HEK293T (cell line): ENCODE measurements around the gene CD19.

Experiments
- BHLHE40 ChIP-seq: fragments of 450-650 bp; IDR thresholded peaks from 2 replicates; pipeline ENCODE4 v1.6.1; 2016; ENCODE audit warnings: mild to moderate bottlenecking, moderate library complexity, borderline replicate concordance
- FOXA1 ChIP-seq: fragments of 450-650 bp; IDR thresholded peaks from 2 replicates; pipeline ENCODE4 v1.6.1; 2016; ENCODE audit warnings: mild to moderate bottlenecking
- FOXK2 ChIP-seq: fragments of 450-650 bp; IDR thresholded peaks from 2 replicates; pipeline ENCODE4 v1.6.1; 2016; ENCODE audit warnings: mild to moderate bottlenecking
- HDGF ChIP-seq: fragments of 450-650 bp; IDR thresholded peaks from 2 replicates; pipeline ENCODE4 v1.6.1; 2017; ENCODE audit warnings: antibody characterized with exemption, borderline replicate concordance
- L3MBTL2 ChIP-seq: fragments of 450-650 bp; conservative IDR thresholded peaks from 2 replicates; pipeline ENCODE4 v1.6.1; 2016; ENCODE audit warnings: mild to moderate bottlenecking
- TARDBP ChIP-seq: fragments of 450-650 bp; IDR thresholded peaks from 2 replicates; pipeline ENCODE4 v1.6.1; 2016

GRCh38 chr16:28950648-28951409 lies 19.1 kb downstream of the CD19 start, which contains the start of gene NFATC2IP:
- TF ChIP-seq L3MBTL2 (0 out of 2 replicates have a peak, but pooled peaks have one; percentile 39), BHLHE40 (no peak), HDGF (no peak), TARDBP (no peak), FOXK2 (no peak), FOXA1 (no peak)
